ENCODE results near the gene ZBTB42. TPM values are rescaled to one million over a fixed set of nuclear protein-coding genes. Genes with fewer than 3 reads are reported as not detected.

The ZBTB42 gene
- total and polyA plus RNA-seq, 2 of the 13 experiments (the other 11 are each of a cell fraction or from before 2014, with no cell fraction given): 2.8 to 4.2 TPM

- TF ChIP-seq CSRNP1 (CRISPR knock-in tag; IDR thresholded peaks at IDR 0.05): 0 out of 2 replicates have a peak, but pooled peaks have one; percentile 49
- TF ChIP-seq RNF2 (conservative IDR thresholded peaks at IDR 0.05; ENCODE audit: low read depth): no peak
- peak; percentile 29; the same call in 1 of the 2 replicates for TF ChIP-seq ZNF331 (CRISPR knock-in tag; IDR thresholded peaks at IDR 0.05)
- no peak for TF ChIP-seq ZNF510 (CRISPR knock-in tag; IDR thresholded peaks at IDR 0.05; ENCODE audit: low read depth)
- TF ChIP-seq SUZ12 (IDR thresholded peaks at IDR 0.05; ENCODE audit: low read depth, low read length): no peak
- TF ChIP-seq ZNF781 (CRISPR knock-in tag; IDR thresholded peaks at IDR 0.05; ENCODE audit: borderline replicate concordance, not compliant biosample characterization): peak; percentile 18
- peak; percentile 49; the same call in 1 of the 2 replicates for TF ChIP-seq SIN3A (IDR thresholded peaks at IDR 0.05; ENCODE audit: borderline replicate concordance, low read depth, low read length)
- no peak for TF ChIP-seq AKNA (CRISPR knock-in tag; IDR thresholded peaks at IDR 0.05; ENCODE audit: borderline replicate concordance)
- no peak for TF ChIP-seq MIER2 (CRISPR knock-in tag; IDR thresholded peaks at IDR 0.05)
- peak; percentile 50; the same call in 1 of the 2 replicates for TF ChIP-seq SRF (IDR thresholded peaks at IDR 0.05; ENCODE audit: low read depth, low read length)
- TF ChIP-seq ZSCAN5A (CRISPR knock-in tag; IDR thresholded peaks at IDR 0.05; ENCODE audit: borderline replicate concordance): 0 out of 2 replicates have a peak, but pooled peaks have one; percentile 15
- peak; percentile 71 for TF ChIP-seq ZFP41 (CRISPR knock-in tag; IDR thresholded peaks at IDR 0.05; ENCODE audit: borderline replicate concordance)
- no peak for TF ChIP-seq SIX4 (CRISPR knock-in tag; IDR thresholded peaks at IDR 0.05)
- no peak for TF ChIP-seq ZBTB1 (CRISPR knock-in tag; IDR thresholded peaks at IDR 0.05; ENCODE audit: borderline replicate concordance)
- no peak; the same call in 1 of the 2 replicates for TF ChIP-seq ZNF703 (CRISPR knock-in tag; IDR thresholded peaks at IDR 0.05; ENCODE audit: borderline replicate concordance)
- peak; percentile 44; the same call in 1 of the 2 replicates for TF ChIP-seq SSRP1 (CRISPR knock-in tag; IDR thresholded peaks at IDR 0.05)
- no peak for TF ChIP-seq ZFP36L2 (CRISPR knock-in tag; IDR thresholded peaks at IDR 0.05)
- peak; percentile 71; the same call in 1 of the 2 replicates for TF ChIP-seq HNRNPL (IDR thresholded peaks at IDR 0.05; ENCODE audit: low read depth, low read length)
- TF ChIP-seq ARID3A (IDR thresholded peaks at IDR 0.05; ENCODE audit: low read depth, low read length): no peak
- TF ChIP-seq TGIF2 (CRISPR knock-in tag; IDR thresholded peaks at IDR 0.05): 0 out of 2 replicates have a peak, but pooled peaks have one; percentile 24
Observed at GRCh38 chr14:104752735-104753527, 48.0 kb upstream of the ZBTB42 start, which contains the start of gene SIVA1 (continued).

Measured in HepG2 (cell line).